ENCODE results near the gene IP6K1.
"Not testable (repeated sequence)": the region's sequence is repeated elsewhere in the genome, so short reads cannot be mapped to it uniquely, and the experiment has no call there.

The IP6K1 gene

DNA sequence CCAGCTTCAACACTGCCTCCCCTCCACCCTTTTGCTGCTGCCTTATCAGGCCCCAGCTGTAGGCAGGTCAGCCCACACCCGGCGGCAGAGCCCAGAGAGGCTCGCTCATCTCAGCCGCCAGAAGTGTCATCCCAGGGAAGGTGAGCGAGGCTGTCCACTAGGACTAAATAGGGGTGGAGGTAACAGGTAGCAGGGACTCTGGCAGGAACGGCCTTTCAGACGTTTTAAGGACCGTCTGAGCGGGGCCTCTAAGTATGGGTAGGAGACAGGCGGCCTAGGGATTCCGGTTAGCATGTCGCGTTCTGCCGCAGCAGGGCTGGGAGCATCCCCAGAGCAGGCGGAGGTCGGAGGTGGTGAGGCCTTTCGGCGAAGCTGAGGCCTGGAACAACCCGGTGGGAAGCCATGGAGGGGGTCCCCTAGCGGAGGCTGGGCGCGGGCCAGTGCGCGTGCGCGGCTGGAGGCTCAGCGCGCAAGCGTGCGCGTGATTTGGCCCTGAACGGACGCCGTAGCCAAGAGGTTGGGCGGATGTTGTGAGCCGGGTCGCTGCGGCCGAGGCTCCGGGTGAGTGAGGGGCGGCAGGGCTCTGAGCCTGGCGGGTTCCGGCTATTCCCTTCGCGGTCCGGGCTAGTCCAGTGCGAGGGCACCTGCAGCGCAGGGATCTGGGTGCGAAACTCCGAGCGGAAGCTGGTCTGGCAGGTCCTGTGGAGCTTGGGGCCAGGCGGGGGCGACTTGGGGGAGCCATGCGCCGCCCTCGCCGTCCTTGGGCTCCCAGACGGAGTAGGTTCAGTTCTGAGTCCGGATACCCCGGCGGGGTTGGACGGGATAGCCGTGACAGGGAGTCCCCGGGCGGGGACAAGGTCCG, 97.1 kb downstream of the IP6K1 start, which contains the start of the genes MST1 and RNF123:
TSS of gene MST1 (minus strand) at position 429 of the 862 bp plus-strand sequence. CDS start 783 bp downstream, outside the sequence.
TSS of gene RNF123 (plus strand) at position 512 of the 862 bp plus-strand sequence. CDS start 1,609 bp downstream, outside the sequence.
- DNase-seq (ENCODE audit: low read depth in 2 of 2) = peak; percentile 71 to 73

DNA sequence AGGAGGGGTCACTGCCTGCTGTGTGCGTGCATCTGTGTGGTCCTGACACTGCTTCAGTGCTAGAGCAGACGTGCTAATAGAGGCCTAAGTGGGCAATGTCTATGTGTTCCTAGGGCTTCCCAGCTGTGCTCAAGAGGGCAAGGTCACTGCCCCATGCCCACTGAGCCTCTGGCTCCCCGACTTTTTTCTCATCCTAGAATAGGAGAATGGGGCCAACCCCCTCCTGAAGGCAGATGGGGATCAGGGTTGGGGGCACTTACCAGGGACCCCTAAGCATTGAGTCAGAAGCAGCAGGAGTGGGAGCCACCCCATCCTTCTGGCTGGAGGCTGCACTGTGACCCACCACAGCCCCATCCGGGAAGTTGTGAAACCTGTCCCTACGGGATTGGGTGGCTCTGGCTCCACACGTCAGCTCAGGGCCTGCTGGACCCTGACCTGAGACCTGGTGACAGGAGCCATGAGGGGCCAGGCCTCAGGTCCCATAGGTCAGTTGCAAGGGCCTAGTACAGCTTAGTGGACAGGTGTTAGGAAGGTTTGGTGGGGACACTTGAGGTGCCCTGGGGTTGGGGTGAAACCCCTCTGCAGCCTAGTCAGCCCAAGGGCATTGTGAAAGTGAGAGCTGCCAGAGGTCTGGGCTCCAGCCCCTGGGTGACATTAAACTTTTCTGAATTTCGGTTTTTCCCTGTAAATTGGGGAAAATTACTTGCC, 97.8 kb downstream of the IP6K1 start:
- DNase-seq (ENCODE audit: low read depth in 2 of 2) = not testable (repeated sequence)

DNA sequence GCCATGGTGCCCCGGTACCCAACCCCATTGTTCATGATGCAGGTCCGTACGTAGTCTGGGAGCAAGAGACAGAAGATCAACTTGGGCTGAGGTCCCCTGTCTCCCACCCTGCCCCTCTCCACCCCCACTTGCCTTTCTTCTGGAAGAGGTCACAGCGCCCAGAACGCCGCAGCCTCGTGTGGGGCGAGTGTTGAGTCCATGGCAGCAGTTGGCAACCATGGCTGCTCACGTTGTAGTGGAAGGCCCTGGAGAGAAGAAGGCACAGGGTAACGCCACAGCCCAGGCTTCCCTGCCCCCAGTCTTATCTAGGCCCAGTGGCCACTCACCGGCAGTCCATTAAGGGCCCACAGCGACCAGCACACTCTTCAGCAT, 98.9 kb downstream of the IP6K1 start:
- not testable (repeated sequence) for DNase-seq (ENCODE audit: low read depth in 2 of 2)

DNA sequence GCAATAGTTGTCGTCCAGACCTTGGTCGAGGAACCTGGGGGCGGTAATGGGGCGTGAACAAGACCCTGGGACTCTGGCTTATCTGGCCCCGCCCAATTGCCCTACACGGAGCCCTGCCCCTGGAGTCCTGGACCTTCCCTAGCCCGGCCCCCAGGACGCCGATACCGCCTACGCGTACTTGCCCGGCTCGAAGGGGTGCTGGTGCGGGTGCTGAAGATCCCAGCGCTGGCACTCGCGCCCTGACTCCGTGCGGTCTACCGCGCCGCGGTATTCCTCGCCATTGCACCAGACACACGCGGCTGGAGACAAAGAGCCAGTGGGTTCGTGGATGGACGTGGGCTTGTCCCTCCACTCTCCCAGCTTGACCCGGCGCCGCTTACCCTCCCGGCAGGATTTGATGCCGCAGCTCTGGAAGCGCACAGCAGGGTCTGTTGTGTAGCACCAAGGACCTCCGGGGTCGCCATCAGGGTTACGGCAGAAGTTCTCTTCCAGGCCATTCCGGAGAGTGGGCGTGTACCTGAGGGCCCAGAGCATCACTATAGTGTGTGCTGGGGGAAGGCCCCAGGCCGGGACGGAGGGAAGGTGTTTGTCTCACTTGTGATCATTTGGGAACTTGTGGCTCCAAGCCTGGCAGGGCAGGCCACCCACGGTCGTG, 99.4 kb downstream of the IP6K1 start:
- not testable (repeated sequence) for DNase-seq (ENCODE audit: low read depth in 2 of 2)

DNA sequence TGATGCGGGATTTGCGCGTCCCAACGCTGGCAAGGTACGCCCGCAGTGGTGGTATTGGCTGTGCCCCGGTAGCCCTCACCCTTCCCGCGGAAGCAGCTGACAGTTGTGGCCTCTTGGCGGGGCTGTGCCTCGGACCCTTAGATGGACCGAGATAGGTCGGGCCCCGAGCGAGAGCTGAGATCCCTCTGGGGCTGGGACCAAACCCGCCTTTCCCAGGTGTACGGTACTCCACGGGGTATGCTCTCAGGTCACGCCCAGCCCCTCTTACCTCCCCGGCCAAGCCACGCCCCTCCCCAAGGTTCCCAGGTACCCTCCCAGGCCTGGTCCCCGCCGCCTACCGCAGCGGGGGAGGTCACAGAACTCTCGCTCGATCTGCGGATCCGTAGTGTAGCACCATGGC, 100.0 kb downstream of the IP6K1 start:
- not testable (repeated sequence) for DNase-seq (ENCODE audit: low read depth in 2 of 2)

DNA sequence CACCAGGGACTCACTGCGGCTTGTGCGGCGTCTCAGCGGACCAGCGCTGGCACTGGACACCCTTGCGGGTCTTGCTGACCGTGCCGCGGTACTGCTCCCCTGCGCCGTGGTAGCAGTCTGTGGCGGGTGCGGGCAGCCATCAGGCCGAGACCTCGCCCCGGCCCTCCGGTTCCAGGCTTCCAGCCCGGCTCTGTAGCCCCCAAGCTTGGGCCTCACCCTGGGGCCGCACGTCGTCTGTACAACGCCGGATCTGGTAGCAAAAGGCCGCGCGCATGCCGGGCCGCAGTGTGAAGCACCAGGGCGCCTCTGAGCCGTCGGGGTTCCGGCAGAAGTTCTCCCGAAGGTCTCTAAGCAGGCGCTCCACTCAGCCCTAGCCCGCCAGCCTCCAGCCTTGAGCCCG, 100.5 kb downstream of the IP6K1 start:
- DNase-seq (ENCODE audit: low read depth in 2 of 2) = not testable (repeated sequence)

DNA sequence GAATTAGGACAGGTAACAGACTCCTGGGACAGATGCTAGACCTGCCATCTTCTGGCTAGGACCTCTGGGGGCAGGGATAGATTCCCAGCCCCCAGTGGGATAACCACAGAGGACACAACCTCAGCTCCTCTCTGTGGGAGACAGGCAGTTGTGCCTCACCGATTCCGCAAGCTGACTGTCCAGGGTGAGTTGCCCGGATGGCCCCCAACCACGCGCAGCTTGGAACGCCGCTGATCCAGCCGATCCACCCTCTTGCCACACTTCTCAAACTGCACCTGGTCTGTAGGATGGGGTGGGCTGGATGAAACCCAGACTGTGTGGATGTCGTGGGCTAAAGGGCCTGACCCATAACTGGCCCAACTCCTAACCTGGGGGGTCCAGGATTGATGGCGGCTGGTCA, 101.2 kb downstream of the IP6K1 start:
- not testable (repeated sequence) for DNase-seq (ENCODE audit: low read depth in 2 of 2)

DNA sequence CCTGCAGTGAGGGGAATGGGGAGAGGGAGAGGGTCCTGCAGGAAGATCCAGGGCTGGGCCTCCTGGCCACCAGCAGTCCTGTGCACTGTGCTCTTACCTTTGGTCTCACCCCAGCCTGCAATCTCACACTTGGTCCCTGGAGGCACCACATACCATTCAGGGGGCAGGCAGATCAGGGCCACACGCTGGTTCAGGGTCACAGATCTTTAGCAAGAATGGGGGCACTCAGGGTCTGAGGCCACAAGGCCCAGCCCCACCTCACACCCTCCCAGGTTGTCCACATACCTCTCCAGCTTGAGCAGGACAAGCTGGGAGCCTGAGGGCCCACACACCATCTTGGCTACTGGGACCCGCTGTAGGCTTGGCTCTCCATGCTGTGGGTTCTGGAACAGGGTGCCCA, 101.9 kb downstream of the IP6K1 start:
- DNase-seq (ENCODE audit: low read depth in 2 of 2) = not testable (repeated sequence)

DNA sequence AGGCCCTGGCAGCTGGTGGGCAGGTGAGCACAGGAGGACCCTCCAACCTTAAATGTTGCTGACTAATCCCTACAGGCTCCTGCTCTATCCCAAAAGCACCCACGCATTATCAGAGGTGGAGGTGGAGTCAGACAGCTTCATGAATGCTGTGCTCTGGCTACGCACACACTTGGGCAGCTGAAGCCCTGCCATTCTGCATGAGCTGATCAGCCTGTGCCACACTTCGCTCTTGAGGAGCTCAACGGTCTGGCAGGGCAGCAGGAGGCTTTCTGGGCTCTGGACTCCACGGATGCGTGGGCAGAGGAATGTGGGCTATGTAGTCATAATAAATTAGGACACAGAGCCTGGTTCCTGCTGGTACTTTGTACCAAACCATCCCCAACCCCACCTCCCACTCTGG, 103.2 kb downstream of the IP6K1 start:
- no peak for DNase-seq (ENCODE audit: low read depth in 2 of 2)

DNA sequence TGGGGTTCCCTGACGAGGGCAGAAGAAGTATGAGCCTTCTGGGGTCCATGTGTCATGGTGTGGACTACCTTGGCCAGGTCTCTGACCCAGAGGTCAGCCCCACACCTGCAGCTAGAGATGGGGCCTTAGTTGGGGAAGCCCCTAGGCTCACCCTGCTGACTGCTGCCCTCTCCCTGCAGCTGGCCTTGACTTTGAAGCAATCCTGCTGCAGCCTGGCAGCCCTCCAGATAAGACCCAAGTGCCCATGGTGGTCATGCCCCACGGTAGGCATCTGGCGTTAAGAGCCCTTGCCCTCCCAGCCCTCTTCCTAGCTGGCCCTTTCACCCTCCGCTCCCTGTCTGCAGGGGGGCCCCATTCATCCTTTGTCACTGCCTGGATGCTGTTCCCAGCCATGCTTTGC, 104.8 kb downstream of the IP6K1 start:
- DNase-seq (ENCODE audit: low read depth in 2 of 2) = no peak

DNA sequence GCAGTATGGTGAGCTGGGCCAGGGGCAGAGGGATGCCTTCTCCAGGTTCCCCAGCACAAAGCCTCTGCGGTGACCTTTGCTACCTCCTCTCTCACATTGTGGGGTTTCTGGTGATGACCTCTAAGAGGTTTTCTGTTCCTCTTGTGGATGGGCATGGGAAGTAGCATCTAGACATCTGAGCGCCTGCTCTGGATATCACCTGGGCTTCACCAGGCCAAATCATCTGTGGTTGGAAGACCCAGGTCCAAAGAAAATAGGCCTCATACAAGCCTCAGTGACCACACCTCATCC, 105.2 kb downstream of the IP6K1 start:
- DNase-seq (ENCODE audit: low read depth in 2 of 2) = no peak

DNA sequence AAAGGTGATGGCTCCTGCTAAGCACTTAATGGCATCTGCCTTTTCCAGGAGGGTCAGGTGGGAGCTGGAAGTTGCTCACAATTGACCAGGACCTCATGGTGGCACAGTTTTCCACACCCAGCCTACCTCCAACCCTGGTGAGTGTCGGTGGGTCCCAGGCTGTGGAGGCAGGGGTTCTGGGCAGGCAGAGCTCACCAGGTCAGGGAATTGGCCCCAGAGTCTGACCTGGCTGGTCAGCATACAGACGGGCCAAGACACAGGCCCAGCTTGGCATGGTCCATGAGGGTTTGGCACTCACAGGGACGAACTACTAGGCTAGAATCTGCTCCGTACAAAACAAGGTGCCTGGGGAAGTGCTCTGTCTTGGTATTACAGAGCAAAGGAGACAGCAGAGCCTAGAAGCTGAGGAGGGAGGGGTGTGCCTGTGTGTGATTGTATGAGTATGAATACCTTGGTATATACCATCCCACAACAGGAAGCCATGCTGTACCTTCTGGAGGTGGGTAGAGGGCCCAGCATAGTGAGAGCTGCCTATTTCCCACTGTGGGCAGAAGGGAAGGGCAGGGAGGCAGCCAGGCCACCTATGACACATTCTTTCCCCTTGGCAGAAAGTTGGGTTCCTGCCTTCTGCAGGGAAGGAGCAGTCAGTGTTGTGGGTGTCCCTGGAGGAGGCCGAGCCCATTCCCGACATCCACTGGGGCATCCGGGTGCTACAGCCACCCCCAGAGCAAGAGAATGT, 105.7 kb downstream of the IP6K1 start:
- no peak for DNase-seq (ENCODE audit: low read depth in 2 of 2)

DNA sequence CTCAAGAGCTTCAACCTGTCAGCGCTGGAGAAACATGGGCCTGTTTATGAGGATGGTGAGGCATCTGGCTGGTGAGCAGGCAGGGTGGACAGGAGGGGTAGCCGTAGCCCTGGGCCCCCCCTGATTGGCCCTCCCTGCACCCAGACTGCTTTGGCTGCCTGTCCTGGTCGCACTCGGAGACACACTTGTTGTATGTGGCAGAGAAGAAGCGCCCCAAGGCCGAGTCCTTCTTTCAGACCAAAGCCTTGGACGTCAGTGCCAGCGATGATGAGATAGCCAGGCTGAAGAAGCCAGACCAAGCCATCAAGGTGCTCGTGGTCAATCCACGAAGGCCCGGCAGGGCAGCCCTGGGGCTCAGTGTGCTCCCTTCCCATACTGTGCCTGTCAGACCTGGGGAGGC, 110.4 kb downstream of the IP6K1 start:
- DNase-seq (ENCODE audit: low read depth in 2 of 2) = no peak

DNA sequence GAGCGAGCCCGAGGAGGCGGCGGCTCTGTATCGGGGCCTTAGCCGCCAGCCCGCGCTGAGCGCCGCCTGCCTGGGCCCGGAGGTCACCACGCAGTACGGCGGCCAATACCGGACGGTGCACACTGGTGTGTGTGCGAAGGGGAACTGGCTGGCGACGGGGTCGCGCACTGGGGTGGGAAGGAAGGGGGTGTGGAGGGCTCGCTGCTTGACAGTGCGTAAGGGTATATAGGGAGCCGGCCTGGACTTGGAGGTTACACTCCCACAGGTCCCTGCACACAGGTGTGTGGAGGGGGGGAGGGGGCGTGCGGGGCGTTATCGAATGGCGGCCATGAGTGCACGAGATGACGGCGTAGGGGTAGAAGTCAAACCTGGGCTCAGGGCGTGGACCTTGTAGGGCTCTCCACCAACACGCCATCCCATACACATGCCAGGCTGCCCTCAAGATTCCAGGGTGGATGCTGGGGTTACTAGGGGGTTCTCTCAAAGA, 111.8 kb downstream of the IP6K1 start:
- DNase-seq (ENCODE audit: low read depth in 2 of 2) = no peak

All from fibroblast of skin of left biceps (primary cell).